Spinal cord (tissue), 10 donors: ENCODE measurements around the gene SBSN. TPM values are rescaled to one million over a fixed set of nuclear protein-coding genes. Genes with fewer than 3 reads are reported as not detected.

ENCODE experiments used
- DNase-seq, 6 donors: peaks; one replicate each; pipeline versions ENCODE4 v3.0.0 to v3.0.0-alpha.2; 2013 to 2015; ENCODE audit warnings: low spot score in 6 of 6, low read depth in 4 of 6
- H3K27ac ChIP-seq: one replicate; pipeline ENCODE4 v1.5.1; 2013; ENCODE audit warnings: low read depth, low read length, control low read depth
- H3K27me3 ChIP-seq: one replicate; pipeline ENCODE4 v1.6.1; 2013; ENCODE audit warnings: low read length; ENCODE audit not compliant: control insufficient read depth, insufficient read depth
- H3K36me3 ChIP-seq: one replicate; pipeline ENCODE4 v1.6.1; 2013; ENCODE audit warnings: low read length; ENCODE audit not compliant: control insufficient read depth, insufficient read depth
- H3K4me1 ChIP-seq: one replicate; pipeline ENCODE4 v1.6.1; 2013; ENCODE audit warnings: low read length; ENCODE audit not compliant: control insufficient read depth, insufficient read depth
- H3K4me3 ChIP-seq: one replicate; pipeline ENCODE4 v1.5.1; 2013; ENCODE audit warnings: low read depth, low read length, control low read depth
- H3K9me3 ChIP-seq: one replicate; pipeline ENCODE4 v1.6.1; 2013; ENCODE audit warnings: low read length; ENCODE audit not compliant: control insufficient read depth, insufficient read depth
- WGBS: methylation state at CpG from one replicate; pipeline ENCODE4 v1.1.5; 2013; ENCODE audit warnings: missing lambda C conversion rate; ENCODE audit not compliant: insufficient coverage; 5-methylcytosine and 5-hydroxymethylcytosine counted together
- polyA plus RNA-seq, 2 donors: library from polyadenylated mRNA; unstranded; fragments of 120-200 nt; gene quantifications; one replicate each; pipeline ENCODE4 v1.2.1, GENCODE V29; 2013; ENCODE audit not compliant: insufficient read length in 2 of 2
- total RNA-seq, 2 donors: library from RNA; depleted of rRNA in 1 of 2; stranded (reverse); fragments of 120-200 nt in 1 of 2; fragments of >200 nt in 1 of 2; gene quantifications; one replicate each; pipeline versions ENCODE4 v1.2.3 to v1.2.4, GENCODE V29; 2013 to 2014
- donor health status: healthy.

Gene SBSN
- total and polyA plus RNA-seq, 4 donors: 0.06 to 0.50 (median 0.17) TPM; not detected in 1

DNA sequence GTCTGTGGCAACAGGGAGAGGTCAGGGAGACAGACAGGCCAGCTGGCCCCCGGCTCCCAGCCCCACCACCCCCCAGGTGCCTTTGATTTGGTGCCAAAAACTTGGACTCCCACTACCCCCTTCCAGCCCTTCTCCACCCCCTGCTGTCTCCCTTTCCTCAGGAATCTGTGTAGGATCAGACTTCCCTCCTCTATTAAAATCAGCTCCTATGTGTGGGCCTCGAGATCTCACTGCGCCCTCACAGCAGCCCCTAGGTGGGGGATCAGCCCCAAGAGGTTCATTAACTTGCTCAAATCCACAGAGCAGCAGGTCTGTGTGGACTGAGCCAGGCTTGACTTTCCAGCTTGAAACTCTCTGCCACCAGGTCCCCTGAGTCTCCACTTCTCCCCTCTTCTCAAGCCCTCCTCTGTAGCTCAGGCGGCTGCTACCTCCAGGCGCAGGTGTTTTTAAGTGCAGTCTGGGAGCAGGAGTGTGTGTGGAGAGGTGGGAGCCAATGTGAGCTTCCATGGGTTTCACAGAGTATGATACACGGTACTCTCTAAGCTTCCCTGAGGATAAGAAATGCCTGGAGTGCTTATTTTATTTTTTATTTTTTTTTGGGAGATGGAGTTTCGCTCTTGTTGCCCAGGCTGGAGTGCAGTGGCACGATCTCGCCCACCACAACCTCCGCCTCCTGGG lies 6.8 kb upstream of the SBSN start:
- Histone ChIP-seq H3K27ac (no peak overlapping the region), H3K4me1 (peaks cover 10% of the 10 kb centered on the region), H3K9me3 (no peaks in the 10 kb centered on the region), H3K27me3 (peaks cover 19% of the 10 kb centered on the region), H3K36me3 (peaks cover 3% of the 10 kb centered on the region), H3K4me3 (no peak overlapping the region)
- 75% methylated on average over 7 of the region's 10 CpGs for WGBS
- DNase-seq: no peak

DNA sequence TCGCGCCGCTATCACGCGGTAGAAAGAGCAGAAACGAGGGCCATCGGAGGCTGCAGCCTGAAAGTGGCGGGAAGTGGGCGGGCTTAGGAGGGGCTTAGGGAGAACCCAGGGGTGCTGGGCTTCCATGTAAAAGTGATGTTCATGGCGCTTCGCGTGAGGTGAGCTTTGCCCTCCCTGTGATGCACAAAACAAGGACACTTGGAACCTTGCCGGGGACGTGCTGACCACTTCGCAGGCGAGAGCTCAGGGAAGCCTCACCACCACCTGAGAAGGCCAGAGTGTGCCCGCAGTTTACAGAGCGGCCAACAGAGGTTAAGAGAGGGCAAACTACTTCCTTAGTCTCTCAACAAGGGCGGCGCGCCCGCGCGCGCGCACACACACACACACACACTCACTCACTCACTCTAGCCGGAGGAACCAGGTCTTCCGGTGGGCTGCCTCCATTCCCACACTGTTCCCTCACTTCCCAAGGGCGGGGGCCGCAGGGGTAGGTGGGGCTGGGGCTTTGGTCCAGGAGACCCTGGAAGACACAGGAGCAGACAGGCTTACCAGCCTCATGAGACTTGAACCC lies 5.8 kb upstream of the SBSN start:
- WGBS: 8% methylated on average over 28 of the region's 30 CpGs
- Histone ChIP-seq H3K27me3 (peaks cover 19% of the 10 kb centered on the region), H3K4me1 (peaks cover 10% of the 10 kb centered on the region), H3K4me3 (no peak overlapping the region), H3K9me3 (no peaks in the 10 kb centered on the region), H3K27ac (no peak overlapping the region), H3K36me3 (no peaks in the 10 kb centered on the region)
- no peak for DNase-seq

DNA sequence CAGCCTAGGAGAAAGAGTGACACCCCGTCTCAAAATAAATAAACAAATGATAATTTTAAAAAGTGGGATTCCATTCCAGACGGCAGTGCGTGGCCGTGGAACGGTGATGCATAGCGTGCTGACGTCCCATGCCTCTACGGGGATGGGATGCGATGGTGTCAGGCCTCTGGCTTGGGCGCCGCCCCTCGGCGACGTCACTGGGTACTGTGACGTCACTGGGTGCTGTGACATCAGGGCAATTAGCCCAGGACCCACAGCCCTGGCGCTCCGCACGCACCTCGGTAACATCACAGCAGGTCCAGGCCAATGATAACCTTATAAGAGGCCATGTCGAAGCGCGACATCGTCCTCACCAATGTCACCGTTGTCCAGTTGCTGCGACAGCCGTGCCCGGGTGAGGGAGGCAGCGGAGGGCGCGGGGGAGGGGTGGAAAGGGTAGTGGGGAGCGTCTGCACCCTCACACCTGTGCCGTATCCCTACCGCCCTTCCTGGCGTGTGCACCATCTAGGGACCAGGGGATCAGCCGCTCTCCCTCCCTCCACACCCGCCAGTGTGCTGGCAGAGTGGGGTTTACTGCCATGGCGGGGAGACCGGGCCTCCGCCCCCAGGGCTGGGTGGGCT lies 5.2 kb upstream of the SBSN start, which contains the start of gene GAPDHS:
Gene GAPDHS (plus strand): TSS at position 256 of the 621 bp plus-strand sequence. CDS start 72 bp downstream, at position 328.
- no peak within 1 kb of the TSS for H3K27ac ChIP-seq
- H3K4me3 ChIP-seq: no peak within 1 kb of the TSS
- H3K9me3 ChIP-seq: no peaks in the 10 kb centered on the region
- no peak for DNase-seq
- H3K4me1 ChIP-seq: peaks cover 10% of the 10 kb centered on the region
- 58% methylated on average over 29 of the region's 39 CpGs for WGBS
- H3K36me3 ChIP-seq: no peaks in the 10 kb centered on the region
- peaks cover 19% of the 10 kb centered on the region for H3K27me3 ChIP-seq

DNA sequence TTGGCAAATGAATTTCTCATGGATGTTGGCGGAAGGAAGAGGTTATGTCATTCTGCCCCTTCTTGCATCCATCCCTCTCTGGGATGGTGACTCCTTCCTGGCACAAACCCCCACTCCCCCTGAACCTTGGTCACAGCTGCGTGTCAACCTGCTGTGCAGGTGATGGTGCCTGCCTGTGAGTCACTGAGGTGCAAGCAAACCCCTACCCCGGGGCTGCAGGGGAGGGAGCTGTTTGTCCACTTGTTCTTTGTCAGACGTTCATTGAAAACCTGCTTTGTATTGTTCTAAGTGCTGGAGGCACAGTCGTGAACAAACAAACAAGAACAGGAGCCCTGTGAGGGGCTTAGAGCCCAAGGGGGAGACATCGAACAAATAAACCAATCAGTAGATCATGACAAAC lies 3.2 kb upstream of the SBSN start:
- H3K27me3 ChIP-seq: peaks cover 19% of the 10 kb centered on the region
- H3K9me3 ChIP-seq: no peaks in the 10 kb centered on the region
- WGBS: 27% methylated on average over 2 of the region's 6 CpGs
- DNase-seq: no peak
- peaks cover 10% of the 10 kb centered on the region for H3K4me1 ChIP-seq
- no peak overlapping the region for H3K4me3 ChIP-seq
- no peak overlapping the region for H3K27ac ChIP-seq
- H3K36me3 ChIP-seq: no peaks in the 10 kb centered on the region

DNA sequence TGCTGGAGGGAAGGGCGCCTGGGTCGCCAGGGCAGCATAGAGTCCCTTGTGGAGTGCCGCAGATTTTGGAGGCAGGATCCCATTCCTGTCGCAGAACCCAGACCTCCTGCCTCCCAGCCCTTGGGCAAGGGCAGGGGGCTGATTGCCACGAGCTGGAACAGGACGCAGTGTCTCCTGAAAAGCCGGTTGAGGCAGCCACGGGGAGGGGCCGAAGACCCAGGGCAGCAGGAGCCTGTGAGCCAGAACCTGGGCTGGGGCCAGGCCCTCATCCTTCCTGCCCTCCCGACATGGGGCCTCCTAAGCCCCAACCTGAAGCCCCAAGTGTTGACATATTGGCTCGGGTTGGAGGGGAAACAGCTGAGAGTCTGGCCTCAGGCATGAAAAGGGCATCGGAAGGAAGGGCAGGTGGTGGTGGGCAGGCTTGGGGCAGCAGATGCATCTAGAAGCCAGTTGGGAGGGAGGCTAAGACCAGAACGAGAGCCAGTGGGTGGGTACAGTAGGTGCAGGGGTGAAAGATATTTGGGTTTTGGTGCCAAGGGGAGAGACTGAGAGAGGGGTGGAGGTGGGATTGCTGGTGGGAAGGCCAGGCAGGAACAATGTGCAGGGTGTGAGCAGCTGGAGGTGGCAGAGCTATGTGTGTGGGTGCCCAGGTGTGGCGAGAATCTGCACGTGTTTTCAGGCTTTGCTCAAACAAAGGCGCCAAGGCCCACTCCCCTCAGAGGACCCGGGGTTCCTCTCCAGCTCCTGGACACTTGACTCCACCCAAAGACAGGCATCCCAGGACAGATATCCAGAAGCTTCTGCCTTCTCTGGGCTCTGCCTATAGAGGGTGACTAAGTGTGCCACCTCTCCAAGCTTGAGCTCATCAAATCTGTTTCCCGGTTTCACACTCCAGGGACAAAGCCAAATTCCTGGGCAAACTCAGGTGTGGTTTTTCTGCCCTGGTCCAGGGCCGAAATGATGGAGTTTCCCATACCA lies 1.4 kb upstream of the SBSN start:
- DNase-seq: no peak
- no peaks in the 10 kb centered on the region for H3K36me3 ChIP-seq
- WGBS: 71% methylated on average over 16 of the region's 19 CpGs
- H3K4me3 ChIP-seq: no peak overlapping the region
- no peak overlapping the region for H3K27ac ChIP-seq
- H3K9me3 ChIP-seq: no peaks in the 10 kb centered on the region
- peaks cover 10% of the 10 kb centered on the region for H3K4me1 ChIP-seq
- peaks cover 14% of the 10 kb centered on the region for H3K27me3 ChIP-seq

DNA sequence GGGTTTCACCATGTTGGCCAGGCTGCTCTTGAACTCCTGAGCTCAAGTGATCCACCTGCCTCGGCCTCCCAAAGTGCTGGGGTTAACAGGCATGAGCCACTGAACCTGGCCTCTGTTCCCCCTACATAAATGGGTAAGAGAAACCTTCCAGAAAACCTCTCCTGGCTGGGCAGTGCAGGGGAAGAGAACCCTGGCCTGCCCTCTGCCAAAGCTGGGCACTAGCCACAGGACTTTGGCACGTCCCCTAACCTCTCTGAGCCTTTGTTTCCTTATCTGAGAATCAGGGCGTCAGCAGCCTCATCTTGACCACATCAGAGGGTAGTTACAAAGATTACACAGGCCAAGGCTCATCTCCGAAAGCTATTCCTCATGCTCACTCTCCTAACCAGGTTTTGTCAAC lies 2.2 kb downstream of the SBSN start:
- H3K27ac ChIP-seq: no peak overlapping the region
- no peaks in the 10 kb centered on the region for H3K4me1 ChIP-seq
- no peaks in the 10 kb centered on the region for H3K9me3 ChIP-seq
- H3K4me3 ChIP-seq: no peak overlapping the region
- no peaks in the 10 kb centered on the region for H3K36me3 ChIP-seq
- WGBS: 83% methylated on average over 3 of the region's 4 CpGs
- H3K27me3 ChIP-seq: no peaks in the 10 kb centered on the region
- no peak for DNase-seq

DNA sequence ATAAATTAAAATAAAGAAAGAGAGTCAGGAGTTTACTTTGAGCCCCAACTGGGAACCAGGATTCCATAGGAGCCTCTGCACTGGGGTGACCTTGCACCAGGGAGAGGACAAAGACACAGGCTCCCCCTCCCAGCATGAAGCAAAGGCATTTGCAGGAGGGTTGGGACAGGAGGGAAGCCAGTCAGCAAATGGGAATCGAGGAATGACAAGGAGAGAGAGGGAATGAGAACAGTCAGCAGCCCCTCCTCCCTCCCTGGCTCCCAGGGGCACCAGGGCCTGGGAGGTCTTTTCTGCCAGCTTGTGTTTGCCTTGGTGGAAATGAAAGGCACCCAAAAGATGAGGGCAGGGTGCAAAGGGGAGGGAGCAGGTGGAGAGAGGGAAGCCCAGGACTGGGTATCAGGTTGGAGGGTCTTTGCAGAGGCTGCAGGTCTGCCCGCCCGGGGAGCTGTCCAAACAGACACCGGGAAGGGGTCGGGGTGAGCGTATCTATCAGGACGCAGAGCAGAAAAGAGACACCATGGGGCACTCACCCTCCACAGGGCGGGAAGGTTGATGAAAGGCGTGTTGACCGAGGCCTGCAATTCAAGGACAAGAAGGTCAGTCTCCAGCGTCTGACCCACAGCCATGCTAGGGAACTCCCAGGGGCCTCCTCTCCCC lies 3.8 kb downstream of the SBSN start:
- DNase-seq: no peak
- no peak overlapping the region for H3K4me3 ChIP-seq
- WGBS: 30% methylated on average over 8 of the region's 11 CpGs
- no peaks in the 10 kb centered on the region for H3K4me1 ChIP-seq
- no peaks in the 10 kb centered on the region for H3K36me3 ChIP-seq
- H3K27me3 ChIP-seq: no peaks in the 10 kb centered on the region
- no peaks in the 10 kb centered on the region for H3K9me3 ChIP-seq
- H3K27ac ChIP-seq: no peak overlapping the region

DNA sequence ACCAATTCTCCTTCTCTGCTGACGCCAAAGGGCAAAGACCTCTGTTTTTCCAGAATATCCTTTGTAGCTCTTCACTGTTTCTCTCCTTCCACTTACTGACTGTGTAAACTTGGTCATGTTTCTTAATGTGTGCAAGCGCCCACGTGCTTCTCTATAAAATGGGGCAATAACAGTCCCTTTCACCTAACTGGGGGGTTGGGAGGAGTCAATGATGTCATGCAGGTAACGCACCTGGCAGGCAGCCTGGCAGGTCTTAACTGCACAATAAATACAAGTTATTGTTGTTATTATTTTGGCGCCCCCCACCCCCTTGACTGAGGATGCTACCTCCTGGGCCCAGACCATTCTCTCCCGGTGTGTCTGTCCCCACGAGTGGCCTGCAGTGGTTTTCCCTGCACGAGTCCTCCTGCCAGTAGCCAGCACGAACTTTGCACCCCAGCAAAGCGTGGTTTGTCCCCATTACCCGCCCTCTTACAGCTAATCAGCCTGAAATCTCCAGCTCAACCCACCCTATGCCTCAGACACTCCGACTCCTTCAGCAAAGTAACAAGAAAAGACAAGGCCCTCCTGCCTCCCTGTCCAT lies 5.3 kb downstream of the SBSN start:
- DNase-seq: no peak
- H3K27me3 ChIP-seq: no peaks in the 10 kb centered on the region
- 82% methylated on average over 10 of the region's 12 CpGs for WGBS
- H3K36me3 ChIP-seq: no peaks in the 10 kb centered on the region
- no peaks in the 10 kb centered on the region for H3K4me1 ChIP-seq
- no peak overlapping the region for H3K27ac ChIP-seq
- no peaks in the 10 kb centered on the region for H3K9me3 ChIP-seq
- H3K4me3 ChIP-seq: no peak overlapping the region
